Measurements from ENCODE around the gene BEGAIN.

Gene BEGAIN

GRCh38 chr14:100537446-100538350 lies 49.5 kb downstream of the BEGAIN start:
- no peak overlapping the region for H3K4me3 ChIP-seq (ENCODE audit: low read length)
- TF ChIP-seq CTCF (conservative IDR thresholded peaks at IDR 0.05; ENCODE audit: low read length) = no peak
- DNase-seq (ENCODE audit: low read depth) = no peak

GRCh38 chr14:100536721-100537445 lies 50.3 kb downstream of the BEGAIN start:
- no peak overlapping the region for H3K4me3 ChIP-seq (ENCODE audit: low read length)
- no peak for DNase-seq (ENCODE audit: low read depth)
- TF ChIP-seq CTCF (conservative IDR thresholded peaks at IDR 0.05; ENCODE audit: low read length) = no peak

- TF ChIP-seq CTCF (conservative IDR thresholded peaks at IDR 0.05; ENCODE audit: low read length) = no peak
- no peak for DNase-seq (ENCODE audit: low read depth)
- H3K4me3 ChIP-seq (ENCODE audit: low read length) = no peak overlapping the region
Measured at GRCh38 chr14:100536121-100536510, 51.1 kb downstream of the BEGAIN start.

- no peak for TF ChIP-seq CTCF (conservative IDR thresholded peaks at IDR 0.05; ENCODE audit: low read length)
- H3K4me3 ChIP-seq (ENCODE audit: low read length) = no peak overlapping the region
- DNase-seq (ENCODE audit: low read depth) = no peak
Measured at GRCh38 chr14:100535287-100536120, 51.7 kb downstream of the BEGAIN start.

DNA sequence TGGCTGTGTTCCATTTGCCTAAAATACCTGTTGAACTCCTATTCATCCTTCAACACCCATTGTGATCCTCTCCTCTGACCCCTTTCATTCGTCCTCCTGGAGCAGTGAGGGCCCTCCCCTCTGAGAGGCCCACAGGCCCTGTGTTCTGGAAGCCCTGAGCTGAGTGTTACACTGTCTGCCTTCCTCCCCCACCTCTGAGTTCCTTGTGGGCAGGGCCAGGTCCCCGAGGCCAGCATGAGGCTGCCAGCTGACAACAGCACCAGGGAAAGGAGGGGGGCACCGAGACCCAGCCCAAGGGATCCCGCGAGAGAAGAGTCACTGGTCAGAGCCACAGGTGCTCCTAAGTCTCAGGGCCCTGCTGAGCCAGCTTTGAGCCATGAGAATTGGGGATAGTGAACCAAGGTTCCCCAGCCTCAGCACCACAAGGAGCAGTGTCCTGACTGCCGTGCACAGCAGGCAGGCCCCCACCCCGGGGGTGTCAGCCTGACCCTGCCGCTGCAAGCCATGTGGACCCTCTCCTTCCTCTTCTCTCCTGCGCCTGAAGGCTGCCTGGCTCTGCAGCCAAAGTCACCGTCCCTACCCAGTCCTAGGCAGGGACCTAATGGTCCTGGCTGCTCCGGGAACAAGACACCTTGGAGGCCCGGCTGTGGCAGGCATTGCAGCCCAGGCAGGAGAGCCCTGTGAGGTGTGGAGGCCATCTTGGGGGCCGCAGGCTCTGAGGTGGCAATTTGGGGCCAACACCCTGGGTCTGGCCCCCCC lies 52.5 kb downstream of the BEGAIN start:
- no peak for DNase-seq (ENCODE audit: low read depth)
- TF ChIP-seq CTCF (conservative IDR thresholded peaks at IDR 0.05; ENCODE audit: low read length) = no peak
- no peak overlapping the region for H3K4me3 ChIP-seq (ENCODE audit: low read length)

GRCh38 chr14:100533656-100534485 lies 53.3 kb downstream of the BEGAIN start:
- DNase-seq (ENCODE audit: low read depth) = no peak
- TF ChIP-seq CTCF (conservative IDR thresholded peaks at IDR 0.05; ENCODE audit: low read length) = no peak
- H3K4me3 ChIP-seq (ENCODE audit: low read length) = no peak overlapping the region
